Measurements from ENCODE around the gene METTL6.
"Not testable (repeated sequence)": the region's sequence is repeated elsewhere in the genome, so short reads cannot be mapped to it uniquely, and the experiment has no call there.

Gene METTL6

GRCh38 chr3:15451216-15452113, 24.1 kb upstream of the METTL6 start:
- no peak for DNase-seq (ENCODE audit: low spot score)

- DNase-seq (ENCODE audit: low spot score) = no peak
Observed at GRCh38 chr3:15450438-15451215, 23.3 kb upstream of the METTL6 start.

- no peak for DNase-seq (ENCODE audit: low spot score)
Observed at GRCh38 chr3:15449489-15450224, 22.3 kb upstream of the METTL6 start.

GRCh38 chr3:15443826-15444524, 16.6 kb upstream of the METTL6 start:
- DNase-seq (ENCODE audit: low spot score) = no peak

GRCh38 chr3:15440891-15441290, 13.5 kb upstream of the METTL6 start:
- DNase-seq (ENCODE audit: low spot score) = no peak

GRCh38 chr3:15439476-15439875, 12.1 kb upstream of the METTL6 start:
- no peak for DNase-seq (ENCODE audit: low spot score)

- no peak for DNase-seq (ENCODE audit: low spot score)
Observed at GRCh38 chr3:15438983-15439382, 11.6 kb upstream of the METTL6 start.

GRCh38 chr3:15436246-15436645, 8.9 kb upstream of the METTL6 start:
- no peak for DNase-seq (ENCODE audit: low spot score)

GRCh38 chr3:15434756-15435155, 7.4 kb upstream of the METTL6 start:
- DNase-seq (ENCODE audit: low spot score) = no peak

GRCh38 chr3:15433531-15433930, 6.2 kb upstream of the METTL6 start:
- DNase-seq (ENCODE audit: low spot score) = no peak

GRCh38 chr3:15431256-15431837, 4.0 kb upstream of the METTL6 start:
- no peak for DNase-seq (ENCODE audit: low spot score)

GRCh38 chr3:15430624-15431023, 3.3 kb upstream of the METTL6 start:
- DNase-seq (ENCODE audit: low spot score) = no peak

GRCh38 chr3:15429080-15429479, 1.7 kb upstream of the METTL6 start:
- no peak for DNase-seq (ENCODE audit: low spot score)

GRCh38 chr3:15428539-15428938, 1.2 kb upstream of the METTL6 start:
- DNase-seq (ENCODE audit: low spot score) = no peak

- peak; percentile 20 for DNase-seq (ENCODE audit: low spot score)
Observed at GRCh38 chr3:15427981-15428380, 637 bp upstream of the METTL6 start.

GRCh38 chr3:15426579-15427118, 695 bp downstream of the METTL6 start:
- no peak for DNase-seq (ENCODE audit: low spot score)

- no peak for DNase-seq (ENCODE audit: low spot score)
Observed at GRCh38 chr3:15420871-15421270, 6.5 kb downstream of the METTL6 start.

- DNase-seq (ENCODE audit: low spot score) = not testable (repeated sequence)
Observed at GRCh38 chr3:15410966-15411365, 16.4 kb downstream of the METTL6 start.

- DNase-seq (ENCODE audit: low spot score) = no peak
Observed at GRCh38 chr3:15409774-15410173, 17.6 kb downstream of the METTL6 start.

GRCh38 chr3:15409239-15409638, 18.1 kb downstream of the METTL6 start:
- DNase-seq (ENCODE audit: low spot score) = no peak

GRCh38 chr3:15405448-15406050, 21.8 kb downstream of the METTL6 start:
- DNase-seq (ENCODE audit: low spot score) = peak; percentile 67
